ENCODE results near the gene AGAP1. TPM values are rescaled to one million over a fixed set of nuclear protein-coding genes. Genes with fewer than 3 reads are reported as not detected.

Gene AGAP1
- total RNA-seq, 1 donor from 2014 or later = 20.4 TPM

- H4K20me1 ChIP-seq (ENCODE audit: low read depth) = peaks cover 16% of the 10 kb centered on the region
- DNase-seq (ENCODE audit: low spot score) = no peak
- H3K9me3 Mint-ChIP-seq = peaks cover 38% of the 10 kb centered on the region
- no peaks in the 10 kb centered on the region for H3F3A ChIP-seq (ENCODE audit: low read depth)
- H3K4me3 ChIP-seq = no peak overlapping the region
- H3K4me1 ChIP-seq = peaks cover 9% of the 10 kb centered on the region
- no peak for TF ChIP-seq EZH2 (IDR thresholded peaks at IDR 0.05)
- no peak for TF ChIP-seq EZH2phosphoT487 (IDR thresholded peaks at IDR 0.05)
- TF ChIP-seq, protein P1, sequence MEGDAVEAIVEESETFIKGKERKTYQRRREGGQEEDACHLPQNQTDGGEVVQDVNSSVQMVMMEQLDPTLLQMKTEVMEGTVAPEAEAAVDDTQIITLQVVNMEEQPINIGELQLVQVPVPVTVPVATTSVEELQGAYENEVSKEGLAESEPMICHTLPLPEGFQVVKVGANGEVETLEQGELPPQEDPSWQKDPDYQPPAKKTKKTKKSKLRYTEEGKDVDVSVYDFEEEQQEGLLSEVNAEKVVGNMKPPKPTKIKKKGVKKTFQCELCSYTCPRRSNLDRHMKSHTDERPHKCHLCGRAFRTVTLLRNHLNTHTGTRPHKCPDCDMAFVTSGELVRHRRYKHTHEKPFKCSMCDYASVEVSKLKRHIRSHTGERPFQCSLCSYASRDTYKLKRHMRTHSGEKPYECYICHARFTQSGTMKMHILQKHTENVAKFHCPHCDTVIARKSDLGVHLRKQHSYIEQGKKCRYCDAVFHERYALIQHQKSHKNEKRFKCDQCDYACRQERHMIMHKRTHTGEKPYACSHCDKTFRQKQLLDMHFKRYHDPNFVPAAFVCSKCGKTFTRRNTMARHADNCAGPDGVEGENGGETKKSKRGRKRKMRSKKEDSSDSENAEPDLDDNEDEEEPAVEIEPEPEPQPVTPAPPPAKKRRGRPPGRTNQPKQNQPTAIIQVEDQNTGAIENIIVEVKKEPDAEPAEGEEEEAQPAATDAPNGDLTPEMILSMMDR (IDR thresholded peaks at IDR 0.05) = no peak
- H3K9ac ChIP-seq = no peak overlapping the region
- no peak overlapping the region for H3K4me2 ChIP-seq
- H3K36me3 Mint-ChIP-seq = peaks cover 28% of the 10 kb centered on the region
- no peak overlapping the region for H2AFZ ChIP-seq (replicated peaks)
- H3K36me3 ChIP-seq = no peaks in the 10 kb centered on the region
- H3K4me1 Mint-ChIP-seq = peaks cover 7% of the 10 kb centered on the region
- no peak overlapping the region for H3K27ac ChIP-seq
- H3K27me3 Mint-ChIP-seq (ENCODE audit: insufficient read depth, low read depth) = peaks cover 2% of the 10 kb centered on the region
- no peak overlapping the region for H3K4me3 Mint-ChIP-seq
- no peaks in the 10 kb centered on the region for H3K9me3 ChIP-seq (ENCODE audit: low read depth)
- H3K27me3 ChIP-seq = no peaks in the 10 kb centered on the region
- H3K79me2 ChIP-seq (ENCODE audit: low read depth) = peaks cover 100% of the 10 kb centered on the region
- H3K27ac Mint-ChIP-seq = no peak overlapping the region
These were observed 22.4 kb downstream of the AGAP1 start for GRCh38 chr2:235516257-235516656.

DNA sequence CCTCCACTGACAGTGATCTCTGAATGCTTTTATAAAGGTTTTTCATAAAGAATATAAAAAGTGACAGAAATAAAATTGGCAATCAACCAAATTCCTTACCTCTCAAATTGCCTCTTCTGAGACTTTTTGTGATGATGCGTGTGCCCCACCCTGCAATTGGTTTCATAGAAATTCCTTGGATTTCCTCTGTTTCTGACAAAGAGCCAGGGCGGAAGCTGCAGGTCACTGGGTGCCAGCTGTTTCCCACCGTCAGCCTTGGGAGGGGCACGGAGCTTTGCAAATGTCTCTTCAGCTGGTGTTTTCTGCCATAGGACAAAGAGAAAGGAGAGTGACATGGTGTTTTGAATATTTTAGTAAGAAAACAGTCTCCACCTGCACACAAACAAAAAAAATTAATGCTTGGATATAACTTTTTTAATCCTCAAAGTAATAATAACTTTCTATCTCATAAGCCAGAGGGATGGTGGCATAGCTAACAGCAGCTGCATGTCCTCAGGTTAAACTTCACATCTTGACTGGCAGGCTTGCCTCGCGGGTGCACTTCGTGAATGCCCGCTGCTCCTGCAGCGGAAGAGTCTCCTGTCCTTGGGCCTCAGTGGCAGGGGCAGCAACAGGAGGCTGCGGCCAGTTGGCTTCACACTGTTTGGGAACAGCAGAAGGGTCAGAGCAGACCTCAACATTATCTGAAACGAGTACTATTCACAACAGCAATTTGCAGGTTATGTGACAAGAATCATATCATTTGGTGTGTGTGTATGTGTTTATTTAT lies 24.7 kb downstream of the AGAP1 start:
- peaks cover 4% of the 10 kb centered on the region for H3K27me3 Mint-ChIP-seq (ENCODE audit: insufficient read depth, low read depth)
- H3K4me3 Mint-ChIP-seq = no peak overlapping the region
- no peak overlapping the region for H3K27ac Mint-ChIP-seq
- H3K79me2 ChIP-seq (ENCODE audit: low read depth) = peaks cover 100% of the 10 kb centered on the region
- peaks cover 5% of the 10 kb centered on the region for H3K4me1 ChIP-seq
- H3K4me3 ChIP-seq = no peak overlapping the region
- H3K4me2 ChIP-seq = no peak overlapping the region
- no peaks in the 10 kb centered on the region for H3F3A ChIP-seq (ENCODE audit: low read depth)
- no peak overlapping the region for H2AFZ ChIP-seq (replicated peaks)
- no peaks in the 10 kb centered on the region for H3K27me3 ChIP-seq
- peaks cover 14% of the 10 kb centered on the region for H4K20me1 ChIP-seq (ENCODE audit: low read depth)
- TF ChIP-seq EZH2phosphoT487 (IDR thresholded peaks at IDR 0.05) = no peak
- TF ChIP-seq EZH2 (IDR thresholded peaks at IDR 0.05) = no peak
- TF ChIP-seq, protein P1 (IDR thresholded peaks at IDR 0.05) = no peak
- peaks cover 38% of the 10 kb centered on the region for H3K9me3 Mint-ChIP-seq
- H3K36me3 ChIP-seq = no peaks in the 10 kb centered on the region
- H3K36me3 Mint-ChIP-seq = peaks cover 31% of the 10 kb centered on the region
- no peaks in the 10 kb centered on the region for H3K9me3 ChIP-seq (ENCODE audit: low read depth)
- H3K9ac ChIP-seq = no peak overlapping the region
- H3K27ac ChIP-seq = no peak overlapping the region
- H3K4me1 Mint-ChIP-seq = peaks cover 9% of the 10 kb centered on the region
- no peak for DNase-seq (ENCODE audit: low spot score)

GRCh38 chr2:235520787-235521186 lies 26.9 kb downstream of the AGAP1 start:
- Mint-ChIP-seq H3K27ac (no peak overlapping the region), H3K4me1 (peaks cover 2% of the 10 kb centered on the region)
- H4K20me1 ChIP-seq (ENCODE audit: low read depth) = peaks cover 27% of the 10 kb centered on the region

More at GRCh38 chr2:235520787-235521186, 26.9 kb downstream of the AGAP1 start:
- H3K27ac ChIP-seq = no peak overlapping the region
- peaks cover 27% of the 10 kb centered on the region for H3K9me3 Mint-ChIP-seq
- no peak overlapping the region for H3K9ac ChIP-seq
- H2AFZ ChIP-seq (replicated peaks) = no peak overlapping the region
- no peaks in the 10 kb centered on the region for H3K9me3 ChIP-seq (ENCODE audit: low read depth)
- peaks cover 5% of the 10 kb centered on the region for H3K4me1 ChIP-seq
- TF ChIP-seq, protein P1 (IDR thresholded peaks at IDR 0.05) = no peak
- no peak for TF ChIP-seq EZH2phosphoT487 (IDR thresholded peaks at IDR 0.05)
- no peak for TF ChIP-seq EZH2 (IDR thresholded peaks at IDR 0.05)
- no peak overlapping the region for H3K4me3 ChIP-seq
- H3K27me3 Mint-ChIP-seq (ENCODE audit: insufficient read depth, low read depth) = peaks cover 4% of the 10 kb centered on the region
- no peaks in the 10 kb centered on the region for H3K36me3 ChIP-seq
- peaks cover 94% of the 10 kb centered on the region for H3K79me2 ChIP-seq (ENCODE audit: low read depth)
- peaks cover 20% of the 10 kb centered on the region for H3K36me3 Mint-ChIP-seq
- DNase-seq (ENCODE audit: low spot score) = no peak
- no peak overlapping the region for H3K4me3 Mint-ChIP-seq
- H3K4me2 ChIP-seq = no peak overlapping the region
- H3F3A ChIP-seq (ENCODE audit: low read depth) = no peaks in the 10 kb centered on the region
- H3K27me3 ChIP-seq = no peaks in the 10 kb centered on the region

Measured in neural progenitor cell (in vitro differentiated cells).